CD8-positive, alpha-beta memory T cell (primary cell): ENCODE measurements around the gene MRC2. TPM values are rescaled to one million over a fixed set of nuclear protein-coding genes. Genes with fewer than 3 reads are reported as not detected.

Experiments
- CTCF ChIA-PET: fragments of 350-600 bp; sonication (Branson Sonifier 250); formaldehyde crosslinking; loops from one replicate; lab custom pipeline; 2021; ENCODE audit warnings: antibody characterized with exemption; lab: Charles Lee
- POLR2A ChIA-PET: fragments of 350-600 bp; sonication (Branson Sonifier 250); formaldehyde crosslinking; loops from one replicate; lab custom pipeline; 2021; ENCODE audit warnings: antibody characterized with exemption; lab: Charles Lee
- DNase-seq, 5 donors: peaks; one replicate each; pipeline versions ENCODE4 v3.0.0 to v3.0.0-alpha.2; 2020 to 2022; ENCODE audit warnings: mixed read lengths in 1 of 5
- H3K27ac ChIP-seq: one replicate; pipeline ENCODE4 v1.7.0; 2013; ENCODE audit warnings: low read depth, mild to moderate bottlenecking, low read length, moderate library complexity
- H3K27me3 ChIP-seq: 2 replicates; pipeline ENCODE4 v1.7.0; 2013; ENCODE audit warnings: low read length, mild to moderate bottlenecking; ENCODE audit not compliant: insufficient read depth, poor library complexity, severe bottlenecking
- H3K36me3 ChIP-seq: 2 replicates; pipeline ENCODE4 v1.7.0; 2013; ENCODE audit warnings: mild to moderate bottlenecking, low read length, moderate library complexity; ENCODE audit not compliant: insufficient read depth
- H3K4me1 ChIP-seq: 2 replicates; pipeline ENCODE4 v1.7.0; 2013; ENCODE audit warnings: mild to moderate bottlenecking, low read length, moderate library complexity; ENCODE audit not compliant: insufficient read depth
- H3K4me3 ChIP-seq: 2 replicates; pipeline ENCODE4 v1.7.0; 2013; ENCODE audit warnings: mild to moderate bottlenecking, low read length
- H3K9me3 ChIP-seq: 2 replicates; pipeline ENCODE4 v1.7.0; 2013; ENCODE audit warnings: mild to moderate bottlenecking, low read length
- H3K27ac Mint-ChIP-seq, 8 donors: one replicate each; pipeline ENCODE4 v1.8.0; 2020 to 2021; ENCODE audit warnings: mixed read lengths in 8 of 8, mild to moderate bottlenecking in 6 of 8, inconsistent platforms in 3 of 8, moderate library complexity in 3 of 8
- H3K27me3 Mint-ChIP-seq, 2 donors: one replicate each; pipeline ENCODE4 v1.8.0; 2020 to 2021; ENCODE audit warnings: mixed read lengths in 2 of 2, mild to moderate bottlenecking in 1 of 2, moderate library complexity in 1 of 2
- H3K36me3 Mint-ChIP-seq, 3 donors: one replicate each; pipeline ENCODE4 v1.8.0; 2020 to 2021; ENCODE audit warnings: mixed read lengths in 3 of 3, inconsistent platforms in 1 of 3, mild to moderate bottlenecking in 1 of 3
- H3K4me1 Mint-ChIP-seq, 3 donors: one replicate each; pipeline ENCODE4 v1.8.0; 2020 to 2021; ENCODE audit warnings: mixed read lengths in 3 of 3, inconsistent platforms in 1 of 3, mild to moderate bottlenecking in 1 of 3
- H3K4me3 Mint-ChIP-seq, 7 donors: one replicate each; pipeline ENCODE4 v1.8.0; 2020 to 2021; ENCODE audit warnings: mixed read lengths in 7 of 7, mild to moderate bottlenecking in 6 of 7, moderate library complexity in 4 of 7, inconsistent platforms in 2 of 7
- H3K9me3 Mint-ChIP-seq, 5 donors: one replicate each; pipeline ENCODE4 v1.8.0; 2020 to 2022; ENCODE audit warnings: mixed read lengths in 5 of 5, mild to moderate bottlenecking in 3 of 5, moderate library complexity in 2 of 5, inconsistent platforms in 1 of 5
- polyA plus RNA-seq: library from polyadenylated mRNA; unstranded; fragments of 300-500 nt; fragmentation: Illumina TruSeq; gene quantifications from one replicate; pipeline ENCODE4 v1.2.3, GENCODE V29; 2021
- total RNA-seq, 2 experiments: library from RNA; stranded (reverse); gene quantifications; one replicate each; pipeline ENCODE4 v1.2.3, GENCODE V29; 2021

Gene MRC2
- total and polyA plus RNA-seq, 3 experiments from 2014 or later, result 0.08 to 10.2 (median 10.0) TPM

DNA sequence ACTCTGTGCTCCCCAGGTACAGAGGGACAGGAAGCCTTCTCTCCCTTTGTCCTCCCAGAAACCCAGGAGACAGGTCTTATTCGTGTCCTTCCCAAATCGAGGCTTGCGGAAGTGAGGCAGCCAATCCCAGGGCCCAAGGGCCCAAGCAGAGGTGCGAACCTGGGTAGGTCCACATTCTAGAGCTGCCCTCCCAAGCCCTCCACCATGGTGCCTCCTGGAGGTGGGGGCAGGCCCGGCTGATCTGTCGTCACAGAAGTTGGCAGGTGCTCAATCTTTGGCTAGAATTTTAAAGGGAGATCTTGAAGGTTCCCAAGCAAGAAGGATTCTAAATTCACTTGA lies 21.5 kb downstream of the MRC2 start:
- Mint-ChIP-seq H3K27ac (no peak overlapping the region), H3K9me3 (no peaks in the 10 kb centered on the region), H3K36me3 (no peaks in the 10 kb centered on the region), H3K4me3 (no peak overlapping the region), H3K27me3 (peaks cover 11 to 14% of the 10 kb centered on the region in 2 donors), H3K4me1 (peaks cover 14 to 24% (median 19%) of the 10 kb centered on the region in 3 donors)
- CTCF ChIA-PET, result no interaction called here
- DNase-seq, result no peak
- Histone ChIP-seq H3K4me3 (no peak overlapping the region), H3K36me3 (no peaks in the 10 kb centered on the region), H3K27me3 (no peaks in the 10 kb centered on the region), H3K4me1 (peaks cover 11% of the 10 kb centered on the region), H3K27ac (no peak overlapping the region), H3K9me3 (no peaks in the 10 kb centered on the region)
- POLR2A ChIA-PET, result no interaction called here

DNA sequence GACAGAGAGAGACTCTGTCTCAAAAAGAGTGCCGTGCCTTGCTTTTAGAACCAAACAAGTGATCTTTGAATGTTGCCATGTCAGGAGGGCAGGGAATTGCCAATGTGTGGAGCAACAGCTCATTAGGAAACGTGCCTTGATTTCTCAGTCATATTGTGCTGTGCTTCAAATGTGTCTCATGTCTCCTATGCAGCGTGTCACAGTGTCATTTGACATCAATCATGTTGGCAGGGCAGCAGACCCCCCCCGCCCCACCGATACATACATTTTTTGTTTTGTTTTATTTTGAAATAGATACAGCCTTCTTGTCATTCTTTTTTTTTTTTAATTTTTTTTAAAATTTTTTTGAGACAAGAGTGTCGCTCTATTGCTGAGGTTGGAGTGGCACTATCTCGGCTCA lies 22.1 kb downstream of the MRC2 start:
- Histone ChIP-seq H3K27me3 (no peaks in the 10 kb centered on the region), H3K27ac (no peak overlapping the region), H3K36me3 (no peaks in the 10 kb centered on the region), H3K4me1 (peaks cover 11% of the 10 kb centered on the region), H3K4me3 (no peak overlapping the region), H3K9me3 (no peaks in the 10 kb centered on the region)
- Mint-ChIP-seq H3K4me1 (peaks cover 17 to 28% (median 23%) of the 10 kb centered on the region in 3 donors), H3K27me3 (peaks cover 15 to 18% of the 10 kb centered on the region in 2 donors), H3K9me3 (no peaks in the 10 kb centered on the region), H3K27ac (no peak overlapping the region), H3K36me3 (no peaks in the 10 kb centered on the region), H3K4me3 (no peak overlapping the region)
- DNase-seq, result no peak
- CTCF ChIA-PET, result interaction anchor here (0.7 kb wide), 1 partner anchor 24 kb away, joined by 3 read pairs; no protein-coding TSS in a partner anchor
- POLR2A ChIA-PET, result no interaction called here

- CTCF ChIA-PET, result interaction anchor here (0.7 kb wide), 1 partner anchor 23 kb away, joined by 3 read pairs; no protein-coding TSS in a partner anchor
- no peak overlapping the region for H3K4me3 ChIP-seq
- DNase-seq, result no peak
- no peaks in the 10 kb centered on the region for H3K9me3 Mint-ChIP-seq
- H3K27ac ChIP-seq, result no peak overlapping the region
- no peaks in the 10 kb centered on the region for H3K36me3 ChIP-seq
- POLR2A ChIA-PET, result no interaction called here
- H3K36me3 Mint-ChIP-seq, result no peaks in the 10 kb centered on the region
- peak overlapping the region in 1 of 8 donors; percentile 34 for H3K27ac Mint-ChIP-seq
- peaks cover 11% of the 10 kb centered on the region for H3K4me1 ChIP-seq
- H3K4me3 Mint-ChIP-seq, result no peak overlapping the region
- H3K4me1 Mint-ChIP-seq, result peaks cover 17 to 28% (median 23%) of the 10 kb centered on the region in 3 donors
- H3K27me3 Mint-ChIP-seq, result peaks cover 15 to 18% of the 10 kb centered on the region in 2 donors
- no peaks in the 10 kb centered on the region for H3K9me3 ChIP-seq
- H3K27me3 ChIP-seq, result no peaks in the 10 kb centered on the region
These were observed 23.1 kb downstream of the MRC2 start for GRCh38 chr17:62650587-62650986.

- ChIA-PET CTCF (no interaction called here), POLR2A (no interaction called here)
- peak in 4 of 5 donors; percentile 11 to 53 (median 32) for DNase-seq
- peaks cover 11% of the 10 kb centered on the region for H3K4me1 ChIP-seq
- Mint-ChIP-seq H3K4me3 (peak overlapping the region; percentile 64 to 93 (median 83)), H3K27me3 (peaks cover 20 to 25% of the 10 kb centered on the region in 2 donors), H3K36me3 (no peaks in the 10 kb centered on the region), H3K27ac (peak overlapping the region; percentile 39 to 83 (median 62)), H3K4me1 (peaks cover 17 to 28% (median 23%) of the 10 kb centered on the region in 3 donors), H3K9me3 (peaks cover 0 to 2% (median 0%) of the 10 kb centered on the region in 5 donors)
- H3K27ac ChIP-seq, result no peak overlapping the region
- H3K27me3 ChIP-seq, result no peaks in the 10 kb centered on the region
- peak overlapping the region; percentile 60 for H3K4me3 ChIP-seq
- H3K9me3 ChIP-seq, result no peaks in the 10 kb centered on the region
- H3K36me3 ChIP-seq, result no peaks in the 10 kb centered on the region
These were observed 25.0 kb downstream of the MRC2 start for GRCh38 chr17:62652251-62653001.

DNA sequence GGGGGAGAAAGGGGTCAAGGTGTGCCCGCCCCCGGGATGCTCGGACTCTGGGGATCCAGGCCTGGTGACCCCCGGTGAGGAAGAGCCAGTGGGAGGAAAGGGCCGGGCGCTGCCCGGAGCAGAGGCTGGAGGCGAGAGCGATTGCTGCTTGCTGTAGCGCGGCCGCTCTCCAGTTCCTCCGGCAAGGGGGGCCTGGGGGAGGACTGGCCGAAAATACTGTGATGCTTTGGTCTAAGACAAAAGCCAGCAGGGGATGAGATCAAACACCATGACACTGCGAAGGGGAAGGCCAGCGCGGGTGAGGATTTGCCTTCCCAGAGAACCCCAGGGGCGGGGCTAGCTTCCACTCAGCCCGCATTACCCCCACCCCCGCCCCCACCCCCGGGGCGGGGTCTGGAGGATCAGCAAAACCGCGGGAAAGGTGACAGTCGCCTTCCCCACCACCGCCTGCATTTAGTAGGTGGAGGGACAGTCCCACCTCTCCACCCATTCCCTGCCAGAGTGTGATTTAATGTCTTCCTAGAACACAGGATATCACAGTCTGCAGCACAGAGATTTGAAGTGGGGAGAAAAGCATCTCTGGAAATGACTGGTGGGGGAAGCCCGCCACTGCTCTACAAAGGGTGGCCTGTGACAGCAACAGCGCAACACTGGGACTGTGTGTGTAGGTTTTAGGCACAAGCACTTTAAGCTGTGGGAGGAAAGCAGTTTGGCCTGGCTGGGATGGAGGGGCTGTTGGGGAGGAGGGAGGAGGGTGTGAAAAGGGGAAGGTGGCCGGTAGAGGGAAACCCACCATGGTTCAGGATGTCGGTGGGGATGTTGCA lies 25.7 kb downstream of the MRC2 start:
- POLR2A ChIA-PET, result interaction anchor here (0.6 kb wide), 1 partner anchor 25 kb away, joined by 3 read pairs; no protein-coding TSS in a partner anchor
- DNase-seq, result peak; percentile 35 to 58 (median 45)
- no peaks in the 10 kb centered on the region for H3K36me3 Mint-ChIP-seq
- no peaks in the 10 kb centered on the region for H3K36me3 ChIP-seq
- no peaks in the 10 kb centered on the region for H3K27me3 ChIP-seq
- H3K9me3 Mint-ChIP-seq, result peaks cover 0 to 2% (median 0%) of the 10 kb centered on the region in 5 donors
- CTCF ChIA-PET, result no interaction called here
- H3K9me3 ChIP-seq, result no peaks in the 10 kb centered on the region
- H3K27ac Mint-ChIP-seq, result peak overlapping the region in 6 of 8 donors; percentile 46 to 77 (median 63)
- peaks cover 17 to 28% (median 23%) of the 10 kb centered on the region in 3 donors for H3K4me1 Mint-ChIP-seq
- H3K4me3 ChIP-seq, result peak overlapping the region; percentile 60
- H3K4me3 Mint-ChIP-seq, result peak overlapping the region; percentile 64 to 93 (median 83)
- peaks cover 23 to 25% of the 10 kb centered on the region in 2 donors for H3K27me3 Mint-ChIP-seq
- no peak overlapping the region for H3K27ac ChIP-seq
- peaks cover 11% of the 10 kb centered on the region for H3K4me1 ChIP-seq

DNA sequence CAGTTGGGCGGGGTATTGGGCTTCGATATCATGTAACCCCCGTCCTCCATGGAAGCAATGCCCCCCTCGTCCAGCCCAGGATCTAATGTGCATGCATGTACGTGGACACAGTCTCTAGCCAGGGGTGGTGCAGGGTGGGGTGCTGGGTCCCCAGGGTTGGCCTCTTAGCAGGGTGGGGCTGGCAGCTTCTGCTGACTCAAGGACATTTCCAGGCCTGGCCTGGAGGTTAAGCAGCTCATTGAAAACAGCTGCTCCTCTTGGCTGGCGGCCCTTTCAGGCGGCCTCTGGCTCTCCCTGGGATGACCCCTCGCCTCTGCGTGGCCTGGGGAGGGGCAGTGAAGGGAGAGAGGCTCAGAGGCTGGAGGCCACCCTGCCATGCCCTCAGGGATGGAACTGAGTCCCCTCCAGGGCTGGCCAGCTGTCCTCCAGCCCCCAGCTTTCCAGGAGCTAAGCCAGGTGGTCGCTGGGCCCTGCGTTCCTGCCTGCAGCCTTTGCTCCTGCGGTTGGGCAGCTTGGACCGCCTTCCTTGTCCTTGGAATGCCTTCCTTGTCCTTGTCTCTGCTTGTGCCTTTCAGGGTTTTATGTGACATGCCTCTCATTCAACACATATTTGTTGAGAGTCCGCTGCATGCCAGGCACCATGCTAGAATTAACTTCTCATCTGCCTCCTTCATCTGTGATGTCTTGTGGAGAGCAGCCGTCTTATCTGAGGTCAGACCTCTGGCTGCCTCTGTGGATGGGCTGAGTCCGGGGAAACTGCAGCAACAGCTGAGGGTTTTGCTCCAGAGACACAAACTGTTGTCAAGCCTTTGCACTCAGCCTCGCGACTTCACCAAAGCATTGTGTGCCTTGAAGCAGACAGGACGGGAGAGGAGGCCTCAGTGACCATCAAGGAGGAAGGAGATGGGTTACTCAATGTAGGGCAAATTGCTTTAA lies 26.6 kb downstream of the MRC2 start:
- H3K4me1 ChIP-seq, result peaks cover 11% of the 10 kb centered on the region
- H3K9me3 ChIP-seq, result no peaks in the 10 kb centered on the region
- H3K27ac ChIP-seq, result no peak overlapping the region
- H3K36me3 ChIP-seq, result no peaks in the 10 kb centered on the region
- H3K4me3 ChIP-seq, result peak overlapping the region; percentile 60
- Mint-ChIP-seq H3K27me3 (peaks cover 23% of the 10 kb centered on the region in 2 donors), H3K4me3 (peak overlapping the region in 6 of 7 donors; percentile 79 to 93 (median 84)), H3K27ac (peak overlapping the region in 5 of 8 donors; percentile 46 to 77 (median 62)), H3K4me1 (peaks cover 17 to 28% (median 23%) of the 10 kb centered on the region in 3 donors), H3K9me3 (peaks cover 0 to 2% (median 0%) of the 10 kb centered on the region in 5 donors), H3K36me3 (no peaks in the 10 kb centered on the region)
- ChIA-PET CTCF (no interaction called here), POLR2A (interaction anchor here (0.6 kb wide), 1 partner anchor 26 kb away, joined by 3 read pairs; no protein-coding TSS in a partner anchor)
- H3K27me3 ChIP-seq, result no peaks in the 10 kb centered on the region
- no peak for DNase-seq

DNA sequence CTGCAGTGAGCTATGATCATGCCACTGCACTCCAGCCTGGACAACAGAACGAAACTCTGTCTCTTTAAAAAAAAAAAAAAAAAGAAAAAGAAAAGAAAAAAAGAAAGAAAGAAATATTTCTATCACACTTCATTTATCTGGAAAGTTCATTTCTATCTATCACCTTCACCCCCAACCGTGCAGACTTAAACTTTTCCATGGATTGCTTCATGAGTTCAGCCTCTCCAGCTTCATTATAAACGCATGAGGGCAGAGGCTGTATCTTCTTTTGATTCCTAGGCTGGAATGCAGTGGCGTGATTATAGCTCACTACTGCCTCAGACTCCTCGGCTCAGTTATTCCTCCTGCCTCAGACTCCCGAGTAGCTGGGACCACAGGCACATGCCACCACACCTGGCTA lies 28.2 kb downstream of the MRC2 start:
- Histone ChIP-seq H3K36me3 (no peaks in the 10 kb centered on the region), H3K4me1 (peaks cover 11% of the 10 kb centered on the region), H3K27ac (no peak overlapping the region), H3K9me3 (no peaks in the 10 kb centered on the region), H3K27me3 (no peaks in the 10 kb centered on the region), H3K4me3 (no peak overlapping the region)
- Mint-ChIP-seq H3K27ac (no peak overlapping the region), H3K4me3 (no peak overlapping the region), H3K27me3 (peaks cover 19 to 26% of the 10 kb centered on the region in 2 donors), H3K4me1 (peaks cover 17 to 28% (median 23%) of the 10 kb centered on the region in 3 donors), H3K9me3 (peaks cover 2 to 6% (median 5%) of the 10 kb centered on the region in 5 donors), H3K36me3 (peaks cover 0 to 3% (median 2%) of the 10 kb centered on the region in 3 donors)
- no peak for DNase-seq
- ChIA-PET POLR2A (no interaction called here), CTCF (no interaction called here)
